ENCODE data around the gene KLHL11. TPM values are rescaled to one million over a fixed set of nuclear protein-coding genes. Genes with fewer than 3 reads are reported as not detected.

The KLHL11 gene
- polyA plus RNA-seq, 1 of the 3 experiments (the other 2 are of a cell fraction), result 2.6 TPM

GRCh38 chr17:41810659-41811548 lies 54.3 kb downstream of the KLHL11 start:
- CTCF ChIA-PET, result interaction anchor here (0.7 to 20.2 kb wide), 24 partner anchors 10 to 308 kb away, joined by 3 to 405 read pairs (median 5); partner anchors contain the start of genes CNP, HAP1, JUP and KLHL11
- WGBS (ENCODE audit: low lambda C conversion rate), result 42% methylated on average over 27 of the region's 58 CpGs
- Histone ChIP-seq H3K9me2 (no peaks in the 10 kb centered on the region), H3K4me1 (ENCODE audit: control insufficient read depth in 1 of 2, insufficient read depth in 2 of 2, low read depth in 1 of 2, low read length in 1 of 2) (peaks cover 15 to 24% of the 10 kb centered on the region in 2 experiments; a peak in 2 of 4 replicates), H3K36me3 (replicated peaks in 1 of 2; ENCODE audit: control insufficient read depth in 1 of 2, insufficient read depth in 2 of 2, low read length in 1 of 2) (peaks cover 7 to 8% of the 10 kb centered on the region in 2 experiments), H4K20me1 (ENCODE audit: insufficient read depth) (peaks cover 13% of the 10 kb centered on the region), H3K27ac (ENCODE audit: low read depth in 2 of 2, low read length in 1 of 2) (peak overlapping the region; percentile 80 to 87; a peak in 3 of 4 replicates), H3F3A (replicated peaks; ENCODE audit: insufficient read depth) (no peaks in the 10 kb centered on the region), H3K4me3 (ENCODE audit: low read depth in 2 of 2, low read length in 1 of 2) (peak overlapping the region; percentile 75 to 93), H3K4me2 (peak overlapping the region; percentile 99), H3K27me3 (ENCODE audit: insufficient read depth) (no peaks in the 10 kb centered on the region), H3K79me2 (ENCODE audit: insufficient read depth) (peaks cover 65% of the 10 kb centered on the region), H3K9ac (peak overlapping the region; percentile 87), H2AFZ (ENCODE audit: low read depth) (peak overlapping the region; percentile 92), H3K9me3 (no peaks in the 10 kb centered on the region)
- DNase-seq, result peak; percentile 71
- POLR2A ChIA-PET, result interaction anchor here (0.6 to 2.4 kb wide), 5 partner anchors 24 to 1386 kb away, joined by 3 to 12 read pairs (median 4); partner anchors contain the start of genes EIF1, JUP and KLHL11
- TF ChIP-seq TAF1 (IDR thresholded peaks at IDR 0.05; ENCODE audit: borderline replicate concordance, low read depth, low read length), result no peak
- TF ChIP-seq SMC3 (IDR thresholded peaks at IDR 0.05; ENCODE audit: low read depth, low read length), result no peak
- no peak for TF ChIP-seq POLR2AphosphoS5 (IDR thresholded peaks at IDR 0.05; ENCODE audit: low read depth, low read length)
- TF ChIP-seq RCOR1 (IDR thresholded peaks at IDR 0.05; ENCODE audit: low read length), result no peak
- no peak for TF ChIP-seq ELF1 (IDR thresholded peaks at IDR 0.05)
- TF ChIP-seq, protein P1, sequence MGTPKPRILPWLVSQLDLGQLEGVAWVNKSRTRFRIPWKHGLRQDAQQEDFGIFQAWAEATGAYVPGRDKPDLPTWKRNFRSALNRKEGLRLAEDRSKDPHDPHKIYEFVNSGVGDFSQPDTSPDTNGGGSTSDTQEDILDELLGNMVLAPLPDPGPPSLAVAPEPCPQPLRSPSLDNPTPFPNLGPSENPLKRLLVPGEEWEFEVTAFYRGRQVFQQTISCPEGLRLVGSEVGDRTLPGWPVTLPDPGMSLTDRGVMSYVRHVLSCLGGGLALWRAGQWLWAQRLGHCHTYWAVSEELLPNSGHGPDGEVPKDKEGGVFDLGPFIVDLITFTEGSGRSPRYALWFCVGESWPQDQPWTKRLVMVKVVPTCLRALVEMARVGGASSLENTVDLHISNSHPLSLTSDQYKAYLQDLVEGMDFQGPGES (IDR thresholded peaks at IDR 0.05; ENCODE audit: low read depth, low read length), result no peak
- no peak for TF ChIP-seq MEF2A (IDR thresholded peaks at IDR 0.05; ENCODE audit: borderline replicate concordance, low read depth)
- no peak for TF ChIP-seq YY1 (IDR thresholded peaks at IDR 0.05; ENCODE audit: low read depth)
- no peak for TF ChIP-seq RXRA (IDR thresholded peaks at IDR 0.05; ENCODE audit: borderline replicate concordance, low read depth)
- TF ChIP-seq, protein P2, sequence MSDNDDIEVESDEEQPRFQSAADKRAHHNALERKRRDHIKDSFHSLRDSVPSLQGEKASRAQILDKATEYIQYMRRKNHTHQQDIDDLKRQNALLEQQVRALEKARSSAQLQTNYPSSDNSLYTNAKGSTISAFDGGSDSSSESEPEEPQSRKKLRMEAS (IDR thresholded peaks at IDR 0.05; ENCODE audit: low read depth), result no peak
- no peak for TF ChIP-seq CHD2 (IDR thresholded peaks at IDR 0.05; ENCODE audit: low read length, partially characterized antibody)
- no peak for TF ChIP-seq TEAD4 (IDR thresholded peaks at IDR 0.05; ENCODE audit: borderline replicate concordance, insufficient read depth)
- TF ChIP-seq JUND (IDR thresholded peaks at IDR 0.05), result no peak

DNA sequence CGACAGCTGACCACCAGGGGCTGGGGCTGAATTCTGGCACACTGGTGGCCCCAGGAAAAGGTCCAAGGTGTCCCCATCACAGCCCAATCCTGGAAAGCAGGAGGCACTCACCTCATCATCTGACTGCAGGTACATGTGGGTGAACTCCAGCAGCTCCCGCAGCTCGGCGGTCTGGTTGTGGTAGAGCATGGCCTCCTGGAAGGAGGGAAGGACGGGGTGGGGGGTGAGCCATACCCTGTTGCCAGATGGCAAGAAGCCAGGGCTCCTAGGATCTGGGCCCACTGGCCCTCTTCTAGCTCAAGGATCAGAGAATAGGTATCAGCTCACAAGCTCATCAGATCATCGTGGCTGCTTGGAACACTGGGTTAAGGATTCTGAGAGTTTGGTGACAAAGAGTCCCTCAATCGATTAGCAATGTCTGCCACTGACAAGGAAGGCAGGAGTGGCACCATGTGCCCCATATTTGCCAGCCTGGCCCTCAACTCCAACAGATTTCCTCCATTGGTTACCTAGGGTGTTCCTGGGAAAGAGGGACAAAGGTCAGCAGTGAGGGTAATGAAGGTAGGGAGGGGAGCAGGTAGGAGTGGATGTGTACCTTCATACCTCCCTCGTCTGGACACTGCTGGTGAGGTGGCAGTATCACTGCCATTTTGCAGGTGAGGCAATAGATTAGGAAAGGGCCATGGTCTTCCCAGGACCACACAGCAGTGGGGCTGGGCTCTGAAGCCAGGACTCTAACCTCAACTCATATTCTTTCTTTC lies 58.4 kb downstream of the KLHL11 start:
- H2AFZ ChIP-seq (ENCODE audit: low read depth), result no peak overlapping the region
- H3K27me3 ChIP-seq (ENCODE audit: insufficient read depth), result no peaks in the 10 kb centered on the region
- H3K79me2 ChIP-seq (ENCODE audit: insufficient read depth), result peaks cover 29% of the 10 kb centered on the region
- 84% methylated on average over 8 of the region's 8 CpGs for WGBS (ENCODE audit: low lambda C conversion rate)
- no peak overlapping the region for H3K27ac ChIP-seq (ENCODE audit: low read depth in 2 of 2, low read length in 1 of 2)
- CTCF ChIA-PET, result interaction anchor here (0.6 to 20.2 kb wide), 6 partner anchors 10 to 153 kb away, joined by 3 to 405 read pairs (median 4); partner anchors contain the start of genes HAP1 and JUP
- H3K4me3 ChIP-seq (ENCODE audit: low read depth in 2 of 2, low read length in 1 of 2), result no peak overlapping the region
- H3F3A ChIP-seq (replicated peaks; ENCODE audit: insufficient read depth), result no peaks in the 10 kb centered on the region
- peaks cover 7 to 8% of the 10 kb centered on the region in 2 experiments for H3K36me3 ChIP-seq (replicated peaks in 1 of 2; ENCODE audit: control insufficient read depth in 1 of 2, insufficient read depth in 2 of 2, low read length in 1 of 2)
- peak; percentile 24 for DNase-seq
- POLR2A ChIA-PET, result no interaction called here
- peaks cover 12 to 15% of the 10 kb centered on the region in 2 experiments; a peak in 2 of 4 replicates for H3K4me1 ChIP-seq (ENCODE audit: control insufficient read depth in 1 of 2, insufficient read depth in 2 of 2, low read depth in 1 of 2, low read length in 1 of 2)
- no peaks in the 10 kb centered on the region for H3K9me3 ChIP-seq
- no peaks in the 10 kb centered on the region for H3K9me2 ChIP-seq
- no peak overlapping the region for H3K9ac ChIP-seq
- H3K4me2 ChIP-seq, result no peak overlapping the region
- H4K20me1 ChIP-seq (ENCODE audit: insufficient read depth), result peaks cover 13% of the 10 kb centered on the region
- TF ChIP-seq GATA2 (CRISPR knock-in tag; IDR thresholded peaks at IDR 0.05), result no peak
- no peak for TF ChIP-seq EZH2phosphoT487 (IDR thresholded peaks at IDR 0.05; ENCODE audit: borderline replicate concordance, low read depth)
- no peak for TF ChIP-seq RFX5 (IDR thresholded peaks at IDR 0.05; ENCODE audit: low read length)
- TF ChIP-seq PBX3 (IDR thresholded peaks at IDR 0.05), result no peak
- TF ChIP-seq, protein P3, sequence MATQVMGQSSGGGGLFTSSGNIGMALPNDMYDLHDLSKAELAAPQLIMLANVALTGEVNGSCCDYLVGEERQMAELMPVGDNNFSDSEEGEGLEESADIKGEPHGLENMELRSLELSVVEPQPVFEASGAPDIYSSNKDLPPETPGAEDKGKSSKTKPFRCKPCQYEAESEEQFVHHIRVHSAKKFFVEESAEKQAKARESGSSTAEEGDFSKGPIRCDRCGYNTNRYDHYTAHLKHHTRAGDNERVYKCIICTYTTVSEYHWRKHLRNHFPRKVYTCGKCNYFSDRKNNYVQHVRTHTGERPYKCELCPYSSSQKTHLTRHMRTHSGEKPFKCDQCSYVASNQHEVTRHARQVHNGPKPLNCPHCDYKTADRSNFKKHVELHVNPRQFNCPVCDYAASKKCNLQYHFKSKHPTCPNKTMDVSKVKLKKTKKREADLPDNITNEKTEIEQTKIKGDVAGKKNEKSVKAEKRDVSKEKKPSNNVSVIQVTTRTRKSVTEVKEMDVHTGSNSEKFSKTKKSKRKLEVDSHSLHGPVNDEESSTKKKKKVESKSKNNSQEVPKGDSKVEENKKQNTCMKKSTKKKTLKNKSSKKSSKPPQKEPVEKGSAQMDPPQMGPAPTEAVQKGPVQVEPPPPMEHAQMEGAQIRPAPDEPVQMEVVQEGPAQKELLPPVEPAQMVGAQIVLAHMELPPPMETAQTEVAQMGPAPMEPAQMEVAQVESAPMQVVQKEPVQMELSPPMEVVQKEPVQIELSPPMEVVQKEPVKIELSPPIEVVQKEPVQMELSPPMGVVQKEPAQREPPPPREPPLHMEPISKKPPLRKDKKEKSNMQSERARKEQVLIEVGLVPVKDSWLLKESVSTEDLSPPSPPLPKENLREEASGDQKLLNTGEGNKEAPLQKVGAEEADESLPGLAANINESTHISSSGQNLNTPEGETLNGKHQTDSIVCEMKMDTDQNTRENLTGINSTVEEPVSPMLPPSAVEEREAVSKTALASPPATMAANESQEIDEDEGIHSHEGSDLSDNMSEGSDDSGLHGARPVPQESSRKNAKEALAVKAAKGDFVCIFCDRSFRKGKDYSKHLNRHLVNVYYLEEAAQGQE (IDR thresholded peaks at IDR 0.05; ENCODE audit: low read depth, low read length), result no peak
- TF ChIP-seq RXRA (IDR thresholded peaks at IDR 0.05; ENCODE audit: borderline replicate concordance, low read depth), result no peak
- TF ChIP-seq JUND (IDR thresholded peaks at IDR 0.05), result no peak
- no peak for TF ChIP-seq GABPA (IDR thresholded peaks at IDR 0.05; ENCODE audit: low read depth)
